Measurements from ENCODE around the gene IER5L.

Gene IER5L

GRCh38 chr9:129139233-129139992 is 38.6 kb downstream of the IER5L start:
- Histone ChIP-seq H3K4me1 (ENCODE audit: control insufficient read depth, insufficient read depth, low read length) (peaks cover 13% of the 10 kb centered on the region), H3K4me3 (ENCODE audit: low read depth, low read length) (no peak overlapping the region; the same call in 1 of the 2 replicates), H3K36me3 (ENCODE audit: control insufficient read depth in 2 of 2, insufficient read depth in 1 of 2, low read length in 2 of 2) (peaks cover 0 to 62% of the 10 kb centered on the region in 2 experiments; a peak in 2 of 3 replicates), H3K27ac (ENCODE audit: extremely low read depth, low read depth, low read length) (peak overlapping the region; percentile 100), H3K9me3 (ENCODE audit: control insufficient read depth, insufficient read depth, low read depth, low read length) (no peaks in the 10 kb centered on the region)
- ChIA-PET CTCF (interaction anchor here (0.6 to 23.6 kb wide), 40 partner anchors 9 to 647 kb away, joined by 3 to 507 read pairs (median 4); partner anchors contain the start of genes C9orf50, ENDOG, IER5L and NTMT1), POLR2A (interaction anchor here (0.5 to 3.7 kb wide), 19 partner anchors 8 to 487 kb away, joined by 3 to 42 read pairs (median 4); partner anchors contain the start of genes IER5L, NTMT1 and PTPA)
- no peak for TF ChIP-seq ZIC2 (tag by site-specific recombination; IDR thresholded peaks at IDR 0.05)
- peak; percentile 88 for TF ChIP-seq ZNF600 (tag by site-specific recombination; IDR thresholded peaks at IDR 0.05)
- TF ChIP-seq, protein P1, sequence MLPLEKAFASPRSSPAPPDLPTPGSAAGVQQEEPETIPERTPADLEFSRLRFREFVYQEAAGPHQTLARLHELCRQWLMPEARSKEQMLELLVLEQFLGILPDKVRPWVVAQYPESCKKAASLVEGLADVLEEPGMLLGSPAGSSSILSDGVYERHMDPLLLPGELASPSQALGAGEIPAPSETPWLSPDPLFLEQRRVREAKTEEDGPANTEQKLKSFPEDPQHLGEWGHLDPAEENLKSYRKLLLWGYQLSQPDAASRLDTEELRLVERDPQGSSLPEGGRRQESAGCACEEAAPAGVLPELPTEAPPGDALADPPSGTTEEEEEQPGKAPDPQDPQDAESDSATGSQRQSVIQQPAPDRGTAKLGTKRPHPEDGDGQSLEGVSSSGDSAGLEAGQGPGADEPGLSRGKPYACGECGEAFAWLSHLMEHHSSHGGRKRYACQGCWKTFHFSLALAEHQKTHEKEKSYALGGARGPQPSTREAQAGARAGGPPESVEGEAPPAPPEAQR (tag by site-specific recombination; IDR thresholded peaks at IDR 0.05) = no peak
- no peak for TF ChIP-seq ZNF132 (tag by site-specific recombination; IDR thresholded peaks at IDR 0.05; ENCODE audit: borderline replicate concordance)
- TF ChIP-seq, protein P2, sequence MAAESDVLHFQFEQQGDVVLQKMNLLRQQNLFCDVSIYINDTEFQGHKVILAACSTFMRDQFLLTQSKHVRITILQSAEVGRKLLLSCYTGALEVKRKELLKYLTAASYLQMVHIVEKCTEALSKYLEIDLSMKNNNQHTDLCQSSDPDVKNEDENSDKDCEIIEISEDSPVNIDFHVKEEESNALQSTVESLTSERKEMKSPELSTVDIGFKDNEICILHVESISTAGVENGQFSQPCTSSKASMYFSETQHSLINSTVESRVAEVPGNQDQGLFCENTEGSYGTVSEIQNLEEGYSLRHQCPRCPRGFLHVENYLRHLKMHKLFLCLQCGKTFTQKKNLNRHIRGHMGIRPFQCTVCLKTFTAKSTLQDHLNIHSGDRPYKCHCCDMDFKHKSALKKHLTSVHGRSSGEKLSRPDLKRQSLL (tag by site-specific recombination; IDR thresholded peaks at IDR 0.05) = no peak
- 0 out of 2 replicates have a peak, but pooled peaks have one; percentile 34 for TF ChIP-seq KLF16 (tag by site-specific recombination; IDR thresholded peaks at IDR 0.05)
- TF ChIP-seq ZNF341 (tag by site-specific recombination; IDR thresholded peaks at IDR 0.05; ENCODE audit: low read depth) = peak; percentile 95
- peak; percentile 79 for TF ChIP-seq KLF9 (tag by site-specific recombination; IDR thresholded peaks at IDR 0.05; ENCODE audit: low read depth)
- peak; percentile 13; the same call in 1 of the 2 replicates for TF ChIP-seq SP7 (tag by site-specific recombination; IDR thresholded peaks at IDR 0.05)
- TF ChIP-seq ZNF692 (tag by site-specific recombination; IDR thresholded peaks at IDR 0.05) = no peak
- peak; percentile 7 for TF ChIP-seq ZBTB26 (tag by site-specific recombination; optimal IDR thresholded peaks at IDR 0.05)
- no peak for TF ChIP-seq MEIS1 (CRISPR knock-in tag; IDR thresholded peaks at IDR 0.05; ENCODE audit: borderline replicate concordance)
- TF ChIP-seq SCRT2 (tag by site-specific recombination; IDR thresholded peaks at IDR 0.05) = 0 out of 2 replicates have a peak, but pooled peaks have one; percentile 38
- no peak for TF ChIP-seq ZNF214 (tag by site-specific recombination; IDR thresholded peaks at IDR 0.05; ENCODE audit: borderline replicate concordance)
- 0 out of 2 replicates have a peak, but pooled peaks have one; percentile 47 for TF ChIP-seq ZNF660 (tag by site-specific recombination; IDR thresholded peaks at IDR 0.05)
- no peak for TF ChIP-seq ZSCAN23 (tag by site-specific recombination; IDR thresholded peaks at IDR 0.05)
- no peak; the same call in 1 of the 2 replicates for TF ChIP-seq ZNF501 (tag by site-specific recombination; IDR thresholded peaks at IDR 0.05)
- TF ChIP-seq ZNF433 (tag by site-specific recombination; IDR thresholded peaks at IDR 0.05; ENCODE audit: low read depth) = no peak
- TF ChIP-seq KLF8 (tag by site-specific recombination; IDR thresholded peaks at IDR 0.05) = peak; percentile 61; the same call in 1 of the 2 replicates
- TF ChIP-seq ZNF530 (tag by site-specific recombination; IDR thresholded peaks at IDR 0.05; ENCODE audit: low read depth) = no peak
- TF ChIP-seq IKZF3 (tag by site-specific recombination; IDR thresholded peaks at IDR 0.05) = no peak
- peak; percentile 52; the same call in 1 of the 2 replicates for TF ChIP-seq ZBTB7A (tag by site-specific recombination; IDR thresholded peaks at IDR 0.05; ENCODE audit: low read depth)
- no peak for TF ChIP-seq PRDM10 (tag by site-specific recombination; IDR thresholded peaks at IDR 0.05)
- TF ChIP-seq ZNF707 (tag by site-specific recombination; IDR thresholded peaks at IDR 0.05) = no peak
- TF ChIP-seq, protein P3, sequence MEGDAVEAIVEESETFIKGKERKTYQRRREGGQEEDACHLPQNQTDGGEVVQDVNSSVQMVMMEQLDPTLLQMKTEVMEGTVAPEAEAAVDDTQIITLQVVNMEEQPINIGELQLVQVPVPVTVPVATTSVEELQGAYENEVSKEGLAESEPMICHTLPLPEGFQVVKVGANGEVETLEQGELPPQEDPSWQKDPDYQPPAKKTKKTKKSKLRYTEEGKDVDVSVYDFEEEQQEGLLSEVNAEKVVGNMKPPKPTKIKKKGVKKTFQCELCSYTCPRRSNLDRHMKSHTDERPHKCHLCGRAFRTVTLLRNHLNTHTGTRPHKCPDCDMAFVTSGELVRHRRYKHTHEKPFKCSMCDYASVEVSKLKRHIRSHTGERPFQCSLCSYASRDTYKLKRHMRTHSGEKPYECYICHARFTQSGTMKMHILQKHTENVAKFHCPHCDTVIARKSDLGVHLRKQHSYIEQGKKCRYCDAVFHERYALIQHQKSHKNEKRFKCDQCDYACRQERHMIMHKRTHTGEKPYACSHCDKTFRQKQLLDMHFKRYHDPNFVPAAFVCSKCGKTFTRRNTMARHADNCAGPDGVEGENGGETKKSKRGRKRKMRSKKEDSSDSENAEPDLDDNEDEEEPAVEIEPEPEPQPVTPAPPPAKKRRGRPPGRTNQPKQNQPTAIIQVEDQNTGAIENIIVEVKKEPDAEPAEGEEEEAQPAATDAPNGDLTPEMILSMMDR (tag by site-specific recombination; IDR thresholded peaks at IDR 0.05) = peak; percentile 90
- no peak for TF ChIP-seq ZBTB8A (tag by site-specific recombination; IDR thresholded peaks at IDR 0.05)
